Brain microvascular endothelial cell (primary cell): ENCODE measurements around the gene SMAD3.

Experiments used
- DNase-seq: peaks from one replicate; pipeline ENCODE4 v3.0.0-alpha.2; 2020
- H3K27ac ChIP-seq: fragments of 250-450 bp; sonication (Bioruptor Pico); 2 replicates; pipeline ENCODE4 v1.5.1; 2020; ENCODE audit warnings: mild to moderate bottlenecking, moderate library complexity
- H3K27me3 ChIP-seq: fragments of 250-450 bp; sonication (Bioruptor Pico); replicated peaks from 2 replicates; pipeline ENCODE4 v1.5.1; 2020; ENCODE audit warnings: mild to moderate bottlenecking
- H3K36me3 ChIP-seq: fragments of 250-450 bp; sonication (Bioruptor Pico); replicated peaks from 2 replicates; pipeline ENCODE4 v1.5.1; 2020; ENCODE audit warnings: mild to moderate bottlenecking
- H3K4me3 ChIP-seq: 2 replicates; pipeline ENCODE4 v1.5.1; 2011; ENCODE audit warnings: low read depth, mild to moderate bottlenecking, control low read depth, low read length, moderate library complexity
- in situ Hi-C: cut with HindIII; loops from 2 replicates; pipeline ENCODE4 v1.10.0; 2017; ENCODE audit warnings: low sequenced_read_pairs, low pct_ligation_motif_present
- TF ChIP-seq, protein P1 (sequence below): IDR thresholded peaks from 2 replicates; pipeline ENCODE4 v1.5.1; 2011; ENCODE audit warnings: low read depth, mild to moderate bottlenecking, moderate library complexity, low read length, control low read depth, inconsistent platforms; ENCODE audit errors: missing control alignments

The SMAD3 gene

DNA sequence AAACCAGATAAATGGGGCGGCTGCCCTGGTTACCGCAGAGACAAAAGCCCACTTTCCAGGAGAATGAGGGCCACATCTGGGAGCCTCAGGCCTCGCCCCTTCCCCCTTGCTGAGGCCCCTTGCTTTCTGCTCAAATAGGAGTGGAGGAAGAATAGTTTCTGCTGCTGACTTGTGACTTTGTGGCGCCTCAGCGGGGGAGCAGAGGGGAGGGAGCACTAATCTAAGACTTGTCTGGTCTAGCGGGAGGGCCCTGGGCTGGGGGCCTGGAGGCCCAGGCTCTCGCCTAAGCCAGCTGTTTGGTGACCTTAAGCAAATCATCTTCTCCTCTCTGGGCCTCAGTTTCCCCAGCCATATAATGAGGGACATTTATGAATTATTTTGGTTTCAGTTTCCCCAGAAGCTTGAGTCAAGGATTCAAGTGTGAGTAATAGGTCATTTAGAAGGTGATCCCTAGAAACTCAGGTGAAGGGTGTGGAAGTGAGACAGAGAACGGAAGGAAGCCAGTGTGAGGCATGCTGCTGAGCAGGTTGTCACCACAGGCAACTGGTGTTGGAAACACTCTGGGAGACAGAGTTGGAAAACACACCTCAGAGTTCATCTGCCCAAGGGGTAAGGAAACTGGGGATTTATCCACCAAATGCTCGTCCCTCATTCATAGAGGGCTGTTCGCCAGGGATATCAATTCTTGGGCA lies 25.9 kb upstream of the SMAD3 start:
- in situ Hi-C loops: no loop called here
- no peak for DNase-seq
- Histone ChIP-seq H3K36me3 (no peaks in the 10 kb centered on the region), H3K4me3 (no peak overlapping the region), H3K27ac (no peak overlapping the region), H3K27me3 (no peaks in the 10 kb centered on the region)
- TF ChIP-seq, protein P1, sequence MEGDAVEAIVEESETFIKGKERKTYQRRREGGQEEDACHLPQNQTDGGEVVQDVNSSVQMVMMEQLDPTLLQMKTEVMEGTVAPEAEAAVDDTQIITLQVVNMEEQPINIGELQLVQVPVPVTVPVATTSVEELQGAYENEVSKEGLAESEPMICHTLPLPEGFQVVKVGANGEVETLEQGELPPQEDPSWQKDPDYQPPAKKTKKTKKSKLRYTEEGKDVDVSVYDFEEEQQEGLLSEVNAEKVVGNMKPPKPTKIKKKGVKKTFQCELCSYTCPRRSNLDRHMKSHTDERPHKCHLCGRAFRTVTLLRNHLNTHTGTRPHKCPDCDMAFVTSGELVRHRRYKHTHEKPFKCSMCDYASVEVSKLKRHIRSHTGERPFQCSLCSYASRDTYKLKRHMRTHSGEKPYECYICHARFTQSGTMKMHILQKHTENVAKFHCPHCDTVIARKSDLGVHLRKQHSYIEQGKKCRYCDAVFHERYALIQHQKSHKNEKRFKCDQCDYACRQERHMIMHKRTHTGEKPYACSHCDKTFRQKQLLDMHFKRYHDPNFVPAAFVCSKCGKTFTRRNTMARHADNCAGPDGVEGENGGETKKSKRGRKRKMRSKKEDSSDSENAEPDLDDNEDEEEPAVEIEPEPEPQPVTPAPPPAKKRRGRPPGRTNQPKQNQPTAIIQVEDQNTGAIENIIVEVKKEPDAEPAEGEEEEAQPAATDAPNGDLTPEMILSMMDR: no peak

DNA sequence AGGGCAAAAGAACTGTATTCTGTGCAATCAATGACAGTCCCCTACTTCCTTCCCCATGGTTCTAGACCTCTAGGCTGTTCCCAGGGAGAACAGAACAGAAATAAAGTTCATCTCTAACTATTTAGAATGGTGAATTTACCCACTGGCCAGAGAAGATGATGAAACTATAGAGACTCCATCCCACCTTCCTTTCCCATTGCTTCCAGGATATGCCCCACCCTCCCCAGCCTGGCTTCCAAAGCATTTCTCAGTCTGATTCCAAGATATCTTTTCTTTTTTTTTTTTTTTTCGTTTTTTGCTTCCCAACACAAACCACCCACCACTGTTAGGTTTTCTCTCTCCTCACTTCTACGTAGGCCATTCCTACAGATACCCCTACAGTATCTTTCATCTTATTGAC lies 25.1 kb upstream of the SMAD3 start:
- TF ChIP-seq, protein P1: no peak
- Histone ChIP-seq H3K27ac (no peak overlapping the region), H3K27me3 (no peaks in the 10 kb centered on the region), H3K4me3 (no peak overlapping the region), H3K36me3 (no peaks in the 10 kb centered on the region)
- no peak for DNase-seq
- in situ Hi-C loops: no loop called here

DNA sequence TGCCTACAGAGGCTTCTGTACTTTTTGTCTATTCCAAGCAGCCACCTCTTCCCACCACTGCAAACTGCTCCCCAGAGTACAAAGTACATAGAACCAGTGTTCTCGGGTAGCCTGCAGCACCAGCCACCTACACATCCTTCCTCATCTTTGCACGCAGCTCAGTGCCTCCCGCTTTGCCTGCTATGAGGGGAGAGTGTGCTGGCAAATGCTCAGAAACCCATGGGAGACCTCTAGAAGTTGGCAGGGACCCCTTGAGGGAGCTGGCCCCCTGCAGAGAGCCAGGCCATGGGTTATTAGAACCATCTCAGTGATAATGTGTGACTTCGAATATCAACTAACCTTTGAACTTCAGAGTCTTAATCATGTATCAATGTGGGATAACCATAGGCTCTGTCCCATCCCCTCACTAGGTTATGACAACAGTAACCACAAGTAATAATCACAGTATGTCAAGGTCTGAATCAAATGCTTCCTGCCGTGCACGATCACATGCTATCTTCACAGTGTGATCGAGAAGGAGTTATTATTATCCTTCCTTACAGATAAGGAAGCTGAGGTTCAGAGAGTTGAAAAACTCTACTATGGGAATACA lies 22.8 kb upstream of the SMAD3 start:
- Histone ChIP-seq H3K27ac (peak overlapping the region; percentile 77), H3K36me3 (no peaks in the 10 kb centered on the region), H3K4me3 (no peak overlapping the region), H3K27me3 (no peaks in the 10 kb centered on the region)
- TF ChIP-seq, protein P1: no peak
- in situ Hi-C loops: no loop called here
- DNase-seq: peak; percentile 81

DNA sequence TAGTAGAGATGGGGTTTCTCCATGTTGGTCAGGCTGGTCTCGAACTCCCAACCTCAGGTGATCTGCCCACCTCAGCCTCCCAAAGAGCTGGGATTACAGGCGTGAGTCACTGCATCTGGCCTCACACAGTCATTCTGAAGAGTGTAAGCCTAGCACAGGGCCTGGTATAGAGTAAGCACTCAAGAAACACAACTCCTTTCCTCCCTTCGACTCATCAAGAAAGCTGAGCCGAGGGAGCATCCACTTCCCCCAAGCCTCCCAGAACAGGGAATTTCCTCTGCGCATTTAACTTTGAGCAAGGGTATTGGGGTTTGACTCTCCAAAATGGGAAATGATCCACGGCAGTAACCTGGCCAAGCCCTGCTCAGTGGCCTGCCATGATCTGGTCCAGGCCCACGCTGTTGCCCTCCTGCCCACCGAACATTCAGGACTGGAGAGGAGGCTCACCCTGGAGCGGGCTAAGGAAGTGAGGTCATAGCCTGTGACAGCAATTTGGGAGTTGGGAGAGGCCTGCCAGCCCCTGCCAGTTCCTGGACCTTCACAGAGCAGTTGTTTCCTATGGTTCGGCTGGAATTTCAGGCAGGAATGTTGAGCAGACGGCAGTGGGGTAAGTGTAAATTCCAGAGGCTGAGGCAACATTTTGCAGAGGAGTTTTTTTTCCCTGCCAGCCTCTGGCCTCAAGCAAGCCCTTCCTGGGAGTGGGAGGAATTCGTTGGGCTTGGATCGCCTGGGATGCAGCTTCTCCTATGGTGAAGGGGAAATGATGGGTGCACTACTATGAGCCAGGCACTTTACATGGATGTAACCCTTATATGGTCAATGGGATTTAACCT lies 21.2 kb upstream of the SMAD3 start:
- Histone ChIP-seq H3K27ac (peak overlapping the region; percentile 73), H3K27me3 (no peaks in the 10 kb centered on the region), H3K4me3 (no peak overlapping the region), H3K36me3 (no peaks in the 10 kb centered on the region)
- in situ Hi-C loops: no loop called here
- DNase-seq: no peak
- TF ChIP-seq, protein P1: no peak

DNA sequence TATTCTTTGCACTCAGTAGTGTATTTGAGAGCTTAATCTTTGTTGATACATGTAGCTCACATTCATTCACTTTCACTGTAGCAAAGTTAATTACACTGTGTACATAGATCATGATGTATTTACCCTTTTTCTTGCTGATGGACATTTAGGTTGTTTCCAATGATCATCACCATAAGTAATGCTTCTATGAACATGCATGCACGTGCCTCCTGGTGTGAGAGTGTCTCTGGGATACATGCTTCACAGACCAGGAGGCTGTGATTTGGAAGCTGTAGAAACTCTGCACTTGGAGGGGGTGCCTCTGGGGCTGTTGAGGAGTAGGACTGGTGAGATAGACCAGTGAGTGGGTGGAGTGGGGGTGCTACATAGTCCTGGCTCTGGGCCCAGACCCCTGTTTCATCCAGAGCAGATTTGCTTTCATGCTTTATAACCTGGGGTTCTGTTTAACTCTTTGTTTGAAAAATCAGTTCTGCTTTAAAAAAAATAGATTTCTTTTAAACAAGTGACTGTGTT lies 18.2 kb upstream of the SMAD3 start:
- DNase-seq: no peak
- in situ Hi-C loops: no loop called here
- Histone ChIP-seq H3K36me3 (no peaks in the 10 kb centered on the region), H3K27me3 (no peaks in the 10 kb centered on the region), H3K4me3 (no peak overlapping the region), H3K27ac (no peak overlapping the region)
- TF ChIP-seq, protein P1: no peak
